GM19238 (cell line): ENCODE measurements around the gene SLC7A14.

ENCODE experiments used
- DNase-seq: peaks from one replicate; pipeline ENCODE4 v3.0.0; 2011; ENCODE audit warnings: low spot score; ENCODE audit not compliant: insufficient read length

The SLC7A14 gene

GRCh38 chr3:170470063-170471016 is 115.5 kb downstream of the SLC7A14 start:
- no peak for DNase-seq

- no peak for DNase-seq
Measured at GRCh38 chr3:170469151-170470062, 116.5 kb downstream of the SLC7A14 start.

- DNase-seq, result no peak
Measured at GRCh38 chr3:170467571-170468147, 118.2 kb downstream of the SLC7A14 start.

GRCh38 chr3:170467007-170467406 is 118.9 kb downstream of the SLC7A14 start:
- DNase-seq, result no peak

- no peak for DNase-seq
Measured at GRCh38 chr3:170465955-170466354, 119.9 kb downstream of the SLC7A14 start.

- DNase-seq, result no peak
Measured at GRCh38 chr3:170463011-170463410, 122.9 kb downstream of the SLC7A14 start.

- DNase-seq, result no peak
Measured at GRCh38 chr3:170458285-170458684, 127.6 kb downstream of the SLC7A14 start.

- DNase-seq, result no peak
Measured at GRCh38 chr3:170454509-170454908, 131.4 kb downstream of the SLC7A14 start.

GRCh38 chr3:170450039-170450438 is 135.8 kb downstream of the SLC7A14 start:
- DNase-seq, result no peak

- DNase-seq, result no peak
Measured at GRCh38 chr3:170448584-170448983, 137.3 kb downstream of the SLC7A14 start.

GRCh38 chr3:170443457-170443856 is 142.4 kb downstream of the SLC7A14 start:
- DNase-seq, result no peak

- no peak for DNase-seq
Measured at GRCh38 chr3:170442947-170443346, 142.9 kb downstream of the SLC7A14 start.

- DNase-seq, result no peak
Measured at GRCh38 chr3:170441412-170441811, 144.5 kb downstream of the SLC7A14 start.

- DNase-seq, result no peak
Measured at GRCh38 chr3:170440344-170440743, 145.5 kb downstream of the SLC7A14 start.

- DNase-seq, result no peak
Measured at GRCh38 chr3:170438836-170439235, 147.0 kb downstream of the SLC7A14 start.

GRCh38 chr3:170437696-170438407 is 148.0 kb downstream of the SLC7A14 start:
- no peak for DNase-seq

- no peak for DNase-seq
Measured at GRCh38 chr3:170437176-170437575, 148.7 kb downstream of the SLC7A14 start.

- no peak for DNase-seq
Measured at GRCh38 chr3:170436697-170437096, 149.2 kb downstream of the SLC7A14 start.

GRCh38 chr3:170432416-170432815 is 153.5 kb downstream of the SLC7A14 start:
- no peak for DNase-seq

- DNase-seq, result no peak
Measured at GRCh38 chr3:170431054-170431453, 154.8 kb downstream of the SLC7A14 start.

- no peak for DNase-seq
Measured at GRCh38 chr3:170429050-170429449, 156.8 kb downstream of the SLC7A14 start.
